Measurements from ENCODE around the gene CASP10.

DNA sequence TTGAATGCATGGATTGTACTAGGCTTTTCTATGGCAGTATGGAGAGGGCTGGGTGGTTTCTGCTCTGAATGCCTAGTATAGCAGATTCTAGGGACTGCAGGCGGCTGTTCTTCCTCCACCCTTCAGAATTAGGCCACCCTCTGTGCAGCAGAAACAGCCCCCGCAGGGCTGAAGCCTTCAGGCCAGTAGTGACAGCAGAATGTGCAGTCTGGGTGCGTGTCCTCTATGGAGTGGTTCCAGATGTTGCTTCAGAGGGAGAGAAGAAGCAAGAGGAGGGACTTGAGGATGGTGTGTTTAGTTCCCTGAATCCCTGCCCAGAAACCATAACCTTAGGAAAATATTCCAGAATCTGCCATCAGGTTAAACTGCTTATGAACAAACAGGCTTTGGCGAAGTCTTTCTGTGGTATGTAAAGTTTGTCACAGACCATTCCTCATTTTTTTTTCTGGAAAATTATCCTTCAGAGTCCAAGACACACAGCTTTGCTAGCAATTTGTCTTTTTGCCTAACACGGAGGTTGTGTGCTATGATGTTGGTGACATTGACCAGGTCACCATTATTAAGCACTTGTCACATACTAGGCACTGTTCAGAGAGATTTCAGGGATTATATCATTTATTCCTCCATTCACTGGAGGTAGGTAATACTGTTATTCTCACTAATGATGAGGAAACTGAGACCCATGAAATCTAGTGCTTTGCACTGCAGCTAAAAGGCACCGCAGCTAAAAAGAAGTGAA is 21.1 kb downstream of the CASP10 start:
- TF ChIP-seq, protein P1, sequence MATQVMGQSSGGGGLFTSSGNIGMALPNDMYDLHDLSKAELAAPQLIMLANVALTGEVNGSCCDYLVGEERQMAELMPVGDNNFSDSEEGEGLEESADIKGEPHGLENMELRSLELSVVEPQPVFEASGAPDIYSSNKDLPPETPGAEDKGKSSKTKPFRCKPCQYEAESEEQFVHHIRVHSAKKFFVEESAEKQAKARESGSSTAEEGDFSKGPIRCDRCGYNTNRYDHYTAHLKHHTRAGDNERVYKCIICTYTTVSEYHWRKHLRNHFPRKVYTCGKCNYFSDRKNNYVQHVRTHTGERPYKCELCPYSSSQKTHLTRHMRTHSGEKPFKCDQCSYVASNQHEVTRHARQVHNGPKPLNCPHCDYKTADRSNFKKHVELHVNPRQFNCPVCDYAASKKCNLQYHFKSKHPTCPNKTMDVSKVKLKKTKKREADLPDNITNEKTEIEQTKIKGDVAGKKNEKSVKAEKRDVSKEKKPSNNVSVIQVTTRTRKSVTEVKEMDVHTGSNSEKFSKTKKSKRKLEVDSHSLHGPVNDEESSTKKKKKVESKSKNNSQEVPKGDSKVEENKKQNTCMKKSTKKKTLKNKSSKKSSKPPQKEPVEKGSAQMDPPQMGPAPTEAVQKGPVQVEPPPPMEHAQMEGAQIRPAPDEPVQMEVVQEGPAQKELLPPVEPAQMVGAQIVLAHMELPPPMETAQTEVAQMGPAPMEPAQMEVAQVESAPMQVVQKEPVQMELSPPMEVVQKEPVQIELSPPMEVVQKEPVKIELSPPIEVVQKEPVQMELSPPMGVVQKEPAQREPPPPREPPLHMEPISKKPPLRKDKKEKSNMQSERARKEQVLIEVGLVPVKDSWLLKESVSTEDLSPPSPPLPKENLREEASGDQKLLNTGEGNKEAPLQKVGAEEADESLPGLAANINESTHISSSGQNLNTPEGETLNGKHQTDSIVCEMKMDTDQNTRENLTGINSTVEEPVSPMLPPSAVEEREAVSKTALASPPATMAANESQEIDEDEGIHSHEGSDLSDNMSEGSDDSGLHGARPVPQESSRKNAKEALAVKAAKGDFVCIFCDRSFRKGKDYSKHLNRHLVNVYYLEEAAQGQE (IDR thresholded peaks at IDR 0.05; ENCODE audit: low read depth, low read length) = no peak
- TF ChIP-seq CTCF (IDR thresholded peaks at IDR 0.05) (no peak), IRF3 (IDR thresholded peaks at IDR 0.05; ENCODE audit: low read depth, low read length) (no peak), EZH2phosphoT487 (IDR thresholded peaks at IDR 0.05; ENCODE audit: borderline replicate concordance, low read depth) (no peak), SMC3 (IDR thresholded peaks at IDR 0.05; ENCODE audit: low read depth, low read length) (no peak), POLR2AphosphoS5 (IDR thresholded peaks at IDR 0.05; ENCODE audit: low read depth, low read length) (no peak), MEF2A (IDR thresholded peaks at IDR 0.05; ENCODE audit: borderline replicate concordance, low read depth) (no peak), EP300 (IDR thresholded peaks at IDR 0.05; ENCODE audit: borderline replicate concordance in 1 of 2, low read depth in 1 of 2, low read length in 1 of 2) (no peak; a peak in 1 of 4 replicates), JUND (IDR thresholded peaks at IDR 0.05) (no peak), TAF1 (IDR thresholded peaks at IDR 0.05; ENCODE audit: borderline replicate concordance, low read depth, low read length) (no peak), CHD2 (IDR thresholded peaks at IDR 0.05; ENCODE audit: low read length, partially characterized antibody) (no peak)
- TF ChIP-seq, protein P2, sequence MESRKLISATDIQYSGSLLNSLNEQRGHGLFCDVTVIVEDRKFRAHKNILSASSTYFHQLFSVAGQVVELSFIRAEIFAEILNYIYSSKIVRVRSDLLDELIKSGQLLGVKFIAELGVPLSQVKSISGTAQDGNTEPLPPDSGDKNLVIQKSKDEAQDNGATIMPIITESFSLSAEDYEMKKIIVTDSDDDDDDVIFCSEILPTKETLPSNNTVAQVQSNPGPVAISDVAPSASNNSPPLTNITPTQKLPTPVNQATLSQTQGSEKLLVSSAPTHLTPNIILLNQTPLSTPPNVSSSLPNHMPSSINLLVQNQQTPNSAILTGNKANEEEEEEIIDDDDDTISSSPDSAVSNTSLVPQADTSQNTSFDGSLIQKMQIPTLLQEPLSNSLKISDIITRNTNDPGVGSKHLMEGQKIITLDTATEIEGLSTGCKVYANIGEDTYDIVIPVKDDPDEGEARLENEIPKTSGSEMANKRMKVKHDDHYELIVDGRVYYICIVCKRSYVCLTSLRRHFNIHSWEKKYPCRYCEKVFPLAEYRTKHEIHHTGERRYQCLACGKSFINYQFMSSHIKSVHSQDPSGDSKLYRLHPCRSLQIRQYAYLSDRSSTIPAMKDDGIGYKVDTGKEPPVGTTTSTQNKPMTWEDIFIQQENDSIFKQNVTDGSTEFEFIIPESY (IDR thresholded peaks at IDR 0.05; ENCODE audit: borderline replicate concordance, low read depth) = no peak

Data from SK-N-SH (cell line).